H9 (cell line): ENCODE results near the gene ORAI1. TPM values are rescaled to one million over a fixed set of nuclear protein-coding genes. Genes with fewer than 3 reads are reported as not detected.

Experiments used
- DNase-seq: peaks from one replicate; pipeline ENCODE4 v3.0.0-alpha.2; 2017
- H2AFZ ChIP-seq: one replicate; pipeline ENCODE4 v1.6.1; 2013; ENCODE audit warnings: mild to moderate bottlenecking, low read length, control low read depth, moderate library complexity
- H2AK5ac ChIP-seq: 2 replicates; pipeline ENCODE4 v1.6.1; 2013; ENCODE audit warnings: low read length, control low read depth, mixed read lengths; ENCODE audit not compliant: insufficient read length
- H2BK120ac ChIP-seq: one replicate; pipeline ENCODE4 v1.6.1; 2013; ENCODE audit warnings: low read depth, mild to moderate bottlenecking, low read length, control low read depth, inconsistent platforms; ENCODE audit not compliant: poor library complexity, severe bottlenecking
- H2BK12ac ChIP-seq: 2 replicates; pipeline ENCODE4 v1.6.1; 2013; ENCODE audit warnings: low read length, control low read depth, mixed read lengths, low read depth; ENCODE audit not compliant: insufficient read length
- H2BK15ac ChIP-seq: 2 replicates; pipeline ENCODE4 v1.6.1; 2013; ENCODE audit warnings: low read depth, low read length, control low read depth
- H2BK20ac ChIP-seq: one replicate; pipeline ENCODE4 v1.6.1; 2013; ENCODE audit warnings: low read depth, mild to moderate bottlenecking, low read length, control low read depth, inconsistent platforms; ENCODE audit not compliant: poor library complexity, severe bottlenecking
- H2BK5ac ChIP-seq: 2 replicates; pipeline ENCODE4 v1.6.1; 2013; ENCODE audit warnings: low read length, control low read depth, mixed read lengths; ENCODE audit not compliant: insufficient read length
- H3K14ac ChIP-seq: 2 replicates; pipeline ENCODE4 v1.6.1; 2013; ENCODE audit warnings: low read length, control low read depth; ENCODE audit not compliant: insufficient read depth
- H3K18ac ChIP-seq: 2 replicates; pipeline ENCODE4 v1.6.1; 2013; ENCODE audit warnings: low read depth, mild to moderate bottlenecking, mixed read lengths, low read length, control low read depth; ENCODE audit not compliant: insufficient read length
- H3K23ac ChIP-seq: 2 replicates; pipeline ENCODE4 v1.6.1; 2013; ENCODE audit warnings: low read length, control low read depth, mixed read lengths, low read depth; ENCODE audit not compliant: insufficient read length
- H3K23me2 ChIP-seq: 2 replicates; pipeline ENCODE4 v1.6.1; 2013; ENCODE audit warnings: low read depth, mild to moderate bottlenecking, mixed read lengths, low read length, control low read depth; ENCODE audit not compliant: insufficient read length, poor library complexity, severe bottlenecking
- H3K27ac ChIP-seq: 2 replicates; pipeline ENCODE4 v1.5.1; 2013; ENCODE audit warnings: low read length, control low read depth, mixed read lengths, low read depth; ENCODE audit not compliant: insufficient read length
- H3K27me3 ChIP-seq: 2 replicates; pipeline ENCODE4 v1.6.1; 2013; ENCODE audit warnings: low read length, control low read depth, inconsistent platforms; ENCODE audit not compliant: insufficient read depth
- H3K4ac ChIP-seq: 2 replicates; pipeline ENCODE4 v1.6.1; 2013; ENCODE audit warnings: low read depth, mild to moderate bottlenecking, control low read depth, inconsistent platforms, low read length, moderate library complexity
- H3K4me1 ChIP-seq: 2 replicates; pipeline ENCODE4 v1.6.1; 2013; ENCODE audit warnings: low read length, control low read depth, inconsistent platforms; ENCODE audit not compliant: insufficient read depth
- H3K4me2 ChIP-seq: 2 replicates; pipeline ENCODE4 v1.6.1; 2013; ENCODE audit warnings: low read length, control low read depth, mixed read lengths; ENCODE audit not compliant: insufficient read length, insufficient read depth
- H3K56ac ChIP-seq: 2 replicates; pipeline ENCODE4 v1.6.1; 2013; ENCODE audit warnings: low read depth, mild to moderate bottlenecking, mixed read lengths, low read length, control low read depth; ENCODE audit not compliant: insufficient read length
- H3K79me1 ChIP-seq: 2 replicates; pipeline ENCODE4 v1.6.1; 2013; ENCODE audit warnings: low read depth, mild to moderate bottlenecking, moderate library complexity, low read length, control low read depth, inconsistent platforms; ENCODE audit not compliant: insufficient read depth, poor library complexity, severe bottlenecking
- H3K79me2 ChIP-seq: 2 replicates; pipeline ENCODE4 v1.6.1; 2013; ENCODE audit warnings: low read length, control low read depth, inconsistent platforms; ENCODE audit not compliant: insufficient read depth
- H3K9ac ChIP-seq: 2 replicates; pipeline ENCODE4 v1.6.1; 2013; ENCODE audit warnings: low read length, control low read depth, mixed read lengths; ENCODE audit not compliant: insufficient read length; ENCODE audit errors: extremely low read depth
- H3K9me3 ChIP-seq: one replicate; pipeline ENCODE4 v1.6.1; 2013; ENCODE audit warnings: low read depth, low read length, inconsistent platforms; ENCODE audit not compliant: control insufficient read depth
- H3T11ph ChIP-seq: one replicate; pipeline ENCODE4 v1.6.1; 2013; ENCODE audit warnings: mild to moderate bottlenecking, low read length, control low read depth, inconsistent platforms
- H4K20me1 ChIP-seq: one replicate; pipeline ENCODE4 v1.6.1; 2013; ENCODE audit not compliant: control insufficient read depth, insufficient read length, insufficient read depth
- H4K5ac ChIP-seq: 2 replicates; pipeline ENCODE4 v1.6.1; 2013; ENCODE audit warnings: low read depth, mild to moderate bottlenecking, mixed read lengths, low read length, control low read depth; ENCODE audit not compliant: insufficient read length
- H4K8ac ChIP-seq: replicated peaks from 2 replicates; pipeline ENCODE4 v1.6.1; 2013; ENCODE audit warnings: low read length, control low read depth, mixed read lengths, low read depth; ENCODE audit not compliant: insufficient read length
- H4K91ac ChIP-seq: 2 replicates; pipeline ENCODE4 v1.6.1; 2013; ENCODE audit warnings: low read depth, mild to moderate bottlenecking, moderate library complexity, mixed read lengths, low read length, control low read depth; ENCODE audit not compliant: insufficient read length
- H3K27ac Mint-ChIP-seq, 3 experiments: 2 replicates in 2 of 3; 3 replicates in 1 of 3; pipeline ENCODE4 v1.8.0; 2020 to 2021; ENCODE audit warnings: mixed read lengths in 3 of 3, mild to moderate bottlenecking in 1 of 3, moderate library complexity in 1 of 3
- H3K27me3 Mint-ChIP-seq: 2 replicates; pipeline ENCODE4 v1.8.0; 2021; ENCODE audit warnings: low read depth, mild to moderate bottlenecking, moderate library complexity, mixed read lengths
- H3K36me3 Mint-ChIP-seq, 3 experiments: 2 replicates in 2 of 3; 3 replicates in 1 of 3; pipeline ENCODE4 v1.8.0; 2020 to 2021; ENCODE audit warnings: low read depth in 3 of 3, mixed read lengths in 3 of 3; ENCODE audit not compliant: insufficient read depth in 1 of 3
- H3K4me1 Mint-ChIP-seq, 2 experiments: 2 replicates each; pipeline ENCODE4 v1.8.0; 2020; ENCODE audit warnings: mixed read lengths in 2 of 2
- H3K4me3 Mint-ChIP-seq, 2 experiments: 2 replicates in 1 of 2; 3 replicates in 1 of 2; pipeline ENCODE4 v1.8.0; 2020 to 2021; ENCODE audit warnings: mild to moderate bottlenecking in 2 of 2, mixed read lengths in 2 of 2, moderate library complexity in 1 of 2
- H3K9me3 Mint-ChIP-seq, 2 experiments: 2 replicates in 1 of 2; 3 replicates in 1 of 2; pipeline ENCODE4 v1.8.0; 2020; ENCODE audit warnings: mild to moderate bottlenecking in 2 of 2, mixed read lengths in 2 of 2, moderate library complexity in 1 of 2
- CTCF ChIP-seq: fragments of 200-600 bp; sonication (generic); conservative IDR thresholded peaks from 3 replicates; pipeline ENCODE4 v1.8.0; 2021; ENCODE audit warnings: antibody characterized with exemption, mild to moderate bottlenecking
- WGBS: extraction: QIAGEN DNeasy Blood & Tissue Kit; methylation state at CpG from one replicate; pipeline ENCODE4 v1.1.7; 2013; ENCODE audit warnings: missing lambda C conversion rate, low lambda C conversion rate, mixed read lengths; ENCODE audit not compliant: insufficient read length; ENCODE audit errors: extremely low coverage; 5-methylcytosine and 5-hydroxymethylcytosine counted together
- total RNA-seq: library from RNA; stranded (reverse); gene quantifications from 2 replicates; pipeline ENCODE4 v1.2.1, GENCODE V29; 2021

The ORAI1 gene
- total RNA-seq, 1 experiment from 2014 or later: 24.7 TPM

GRCh38 chr12:121638298-121639202, 12.2 kb downstream of the ORAI1 start:
- no peak overlapping the region for H3K23ac ChIP-seq
- no peak overlapping the region for H3K4ac ChIP-seq
- no peak for TF ChIP-seq CTCF
- no peak overlapping the region for H2AK5ac ChIP-seq
- H3K9ac ChIP-seq: no peak overlapping the region
- no peak overlapping the region for H4K91ac ChIP-seq
- no peak overlapping the region for H2BK20ac ChIP-seq
- H2AFZ ChIP-seq: no peak overlapping the region
- Mint-ChIP-seq H3K27ac (peak overlapping the region; percentile 74 to 86 (median 74); a peak in 3 of 7 replicates), H3K36me3 (peaks cover 5 to 27% (median 24%) of the 10 kb centered on the region in 3 experiments; a peak in 6 of 7 replicates), H3K27me3 (no peaks in the 10 kb centered on the region), H3K9me3 (no peaks in the 10 kb centered on the region), H3K4me3 (no peak overlapping the region), H3K4me1 (peaks cover 2 to 17% of the 10 kb centered on the region in 2 experiments; a peak in 3 of 4 replicates)
- H3K27me3 ChIP-seq: no peaks in the 10 kb centered on the region
- no peak overlapping the region for H2BK120ac ChIP-seq
- no peak overlapping the region for H4K5ac ChIP-seq
- DNase-seq: no peak
- H3K14ac ChIP-seq: no peak overlapping the region; the same call in 1 of the 2 replicates
- H3K4me2 ChIP-seq: no peak overlapping the region
- peaks cover 11% of the 10 kb centered on the region for H3K79me1 ChIP-seq
- H3K18ac ChIP-seq: no peak overlapping the region
- H3K56ac ChIP-seq: no peak overlapping the region
- no CpG with 5 or more reads among the region's 14 CpGs for WGBS
- H4K8ac ChIP-seq: no peak overlapping the region
- peaks cover 2% of the 10 kb centered on the region; the same call in 1 of the 2 replicates for H3K79me2 ChIP-seq
- no peaks in the 10 kb centered on the region for H3K9me3 ChIP-seq
- peaks cover 3% of the 10 kb centered on the region for H3K23me2 ChIP-seq
- H2BK15ac ChIP-seq: no peak overlapping the region
- no peak overlapping the region for H2BK5ac ChIP-seq
- peaks cover 4% of the 10 kb centered on the region for H4K20me1 ChIP-seq
- no peak overlapping the region for H3T11ph ChIP-seq
- no peak overlapping the region for H2BK12ac ChIP-seq
- no peaks in the 10 kb centered on the region; the same call in 1 of the 2 replicates for H3K4me1 ChIP-seq
- H3K27ac ChIP-seq: no peak overlapping the region
